Esophagus squamous epithelium (tissue), 5 donors: ENCODE data around the gene KLHL29. TPM values are rescaled to one million over a fixed set of nuclear protein-coding genes. Genes with fewer than 3 reads are reported as not detected.

Experiments
- DNase-seq: peaks from one replicate; lab custom pipeline; 2025; lab: John Stamatoyannopoulos, UW
- H3K27ac ChIP-seq, 4 donors: fragments of 200-600 bp; sonication (generic); one replicate each; pipeline ENCODE4 v1.5.1; 2016 to 2019; ENCODE audit warnings: mild to moderate bottlenecking in 1 of 4
- H3K27me3 ChIP-seq, 4 donors: fragments of 200-600 bp; sonication (generic); 1 replicate in 3 of 4; 2 replicates in 1 of 4; pipeline versions ENCODE4 v1.5.1 to v1.6.0; 2017 to 2021; ENCODE audit warnings: antibody characterized with exemption in 1 of 4
- H3K36me3 ChIP-seq, 3 donors: fragments of 200-600 bp; sonication (generic); one replicate each; pipeline ENCODE4 v1.5.1; 2016 to 2019
- H3K4me1 ChIP-seq, 3 donors: fragments of 200-600 bp; sonication (generic); one replicate each; pipeline ENCODE4 v1.5.1; 2017 to 2019
- H3K4me3 ChIP-seq, 4 donors: fragments of 200-600 bp; sonication (generic); 1 replicate in 3 of 4; 2 replicates in 1 of 4; pipeline ENCODE4 v1.5.1; 2016 to 2019; ENCODE audit warnings: mild to moderate bottlenecking in 2 of 4, moderate library complexity in 1 of 4
- H3K9me3 ChIP-seq, 3 donors: fragments of 200-600 bp; sonication (generic); one replicate each; pipeline ENCODE4 v1.5.1; 2016 to 2019
- CTCF ChIP-seq, 6 experiments: fragments of 450-650 bp in 4 of 6; fragments of 200-600 bp in 2 of 6; sonication (generic) in 2 of 6; IDR thresholded peaks; one replicate each; pipeline ENCODE4 v1.5.1; 2016 to 2019; ENCODE audit warnings: antibody characterized with exemption in 6 of 6, mild to moderate bottlenecking in 4 of 6, moderate library complexity in 4 of 6
- POLR2A ChIP-seq, 4 donors: fragments of 450-650 bp; IDR thresholded peaks; one replicate each; pipeline ENCODE4 v1.6.1; 2017; ENCODE audit warnings: antibody characterized with exemption in 4 of 4, mild to moderate bottlenecking in 4 of 4, moderate library complexity in 3 of 4
- WGBS, 2 donors: methylation state at CpG; one replicate each; pipeline ENCODE4 v1.1.5; 2018; 5-methylcytosine and 5-hydroxymethylcytosine counted together
- intact Hi-C: fragments of 100-400 bp; cut with DNase I; formaldehyde crosslinking; loops from one replicate; pipeline ENCODE4 v1.15.0; 2022
- total RNA-seq, 4 donors: library from RNA; depleted of rRNA; stranded (reverse); fragments of >200 nt; gene quantifications; one replicate each; pipeline ENCODE4 v1.1.0, GENCODE V29; 2016
- donor health status: DM: yes; HTN: yes; CAD: no.

The KLHL29 gene
- total RNA-seq, 4 donors from 2014 or later: 3.4 to 11.8 (median 5.9) TPM

GRCh38 chr2:23376972-23377371 is 8.0 kb upstream of the KLHL29 start:
- Histone ChIP-seq H3K9me3 (no peaks in the 10 kb centered on the region), H3K36me3 (no peaks in the 10 kb centered on the region), H3K4me3 (no peak overlapping the region), H3K4me1 (peaks cover 0 to 21% (median 8%) of the 10 kb centered on the region in 3 donors), H3K27me3 (peaks cover 0 to 22% (median 0%) of the 10 kb centered on the region in 4 donors), H3K27ac (no peak overlapping the region)
- no peak for TF ChIP-seq POLR2A (IDR thresholded peaks at IDR 0.05)
- TF ChIP-seq CTCF (IDR thresholded peaks at IDR 0.05): no peak
- no peak for DNase-seq
- 79 to 87% methylated on average over 8 of the region's 8 CpGs for WGBS, 2 donors
- intact Hi-C loops: no loop called here

GRCh38 chr2:23377771-23378170 is 7.2 kb upstream of the KLHL29 start:
- Histone ChIP-seq H3K27me3 (peaks cover 0 to 30% (median 0%) of the 10 kb centered on the region in 4 donors), H3K36me3 (no peaks in the 10 kb centered on the region), H3K4me3 (no peak overlapping the region), H3K4me1 (peaks cover 0 to 21% (median 8%) of the 10 kb centered on the region in 3 donors), H3K9me3 (no peaks in the 10 kb centered on the region), H3K27ac (no peak overlapping the region)
- no peak for DNase-seq
- intact Hi-C loops: no loop called here
- TF ChIP-seq CTCF (IDR thresholded peaks at IDR 0.05): no peak
- TF ChIP-seq POLR2A (IDR thresholded peaks at IDR 0.05): no peak
- WGBS, 2 donors: 43 to 60% methylated on average over 3 to 4 of the region's 4 CpGs

GRCh38 chr2:23378496-23378895 is 6.5 kb upstream of the KLHL29 start:
- DNase-seq: no peak
- Histone ChIP-seq H3K9me3 (no peaks in the 10 kb centered on the region), H3K4me1 (peaks cover 0 to 21% (median 8%) of the 10 kb centered on the region in 3 donors), H3K27me3 (peaks cover 0 to 37% (median 0%) of the 10 kb centered on the region in 4 donors), H3K36me3 (no peaks in the 10 kb centered on the region), H3K4me3 (no peak overlapping the region), H3K27ac (no peak overlapping the region)
- 37 to 43% methylated on average over 2 of the region's 2 CpGs for WGBS, 2 donors
- intact Hi-C loops: no loop called here
- no peak for TF ChIP-seq CTCF (IDR thresholded peaks at IDR 0.05)
- TF ChIP-seq POLR2A (IDR thresholded peaks at IDR 0.05): no peak

GRCh38 chr2:23379220-23379695 is 5.7 kb upstream of the KLHL29 start:
- H3K27me3 ChIP-seq: peaks cover 0 to 44% (median 0%) of the 10 kb centered on the region in 4 donors
- no peaks in the 10 kb centered on the region for H3K9me3 ChIP-seq
- no peak overlapping the region for H3K27ac ChIP-seq
- TF ChIP-seq POLR2A (IDR thresholded peaks at IDR 0.05) (no peak), CTCF (IDR thresholded peaks at IDR 0.05) (no peak)
- no peak overlapping the region for H3K4me3 ChIP-seq
- H3K36me3 ChIP-seq: no peaks in the 10 kb centered on the region
- intact Hi-C loops: no loop called here
- 68 to 72% methylated on average over 4 to 6 of the region's 7 CpGs for WGBS, 2 donors
- DNase-seq: no peak
- H3K4me1 ChIP-seq: peaks cover 0 to 23% (median 8%) of the 10 kb centered on the region in 3 donors

- Histone ChIP-seq H3K27ac (peak overlapping the region in 2 of 4 donors; percentile 6 to 29), H3K4me3 (peak overlapping the region in 1 of 4 donors; percentile 42), H3K4me1 (peaks cover 2 to 32% (median 8%) of the 10 kb centered on the region in 3 donors), H3K9me3 (no peaks in the 10 kb centered on the region), H3K36me3 (no peaks in the 10 kb centered on the region), H3K27me3 (peaks cover 0 to 52% (median 0%) of the 10 kb centered on the region in 4 donors)
- WGBS, 2 donors: 18 to 21% methylated on average over 4 of the region's 4 CpGs
- DNase-seq: no peak
- intact Hi-C loops: no loop called here
- no peak for TF ChIP-seq CTCF (IDR thresholded peaks at IDR 0.05)
- no peak for TF ChIP-seq POLR2A (IDR thresholded peaks at IDR 0.05)
Measured at GRCh38 chr2:23380562-23381065, 4.4 kb upstream of the KLHL29 start.
